ENCODE measurements around the gene SUGCT.

The SUGCT gene

DNA sequence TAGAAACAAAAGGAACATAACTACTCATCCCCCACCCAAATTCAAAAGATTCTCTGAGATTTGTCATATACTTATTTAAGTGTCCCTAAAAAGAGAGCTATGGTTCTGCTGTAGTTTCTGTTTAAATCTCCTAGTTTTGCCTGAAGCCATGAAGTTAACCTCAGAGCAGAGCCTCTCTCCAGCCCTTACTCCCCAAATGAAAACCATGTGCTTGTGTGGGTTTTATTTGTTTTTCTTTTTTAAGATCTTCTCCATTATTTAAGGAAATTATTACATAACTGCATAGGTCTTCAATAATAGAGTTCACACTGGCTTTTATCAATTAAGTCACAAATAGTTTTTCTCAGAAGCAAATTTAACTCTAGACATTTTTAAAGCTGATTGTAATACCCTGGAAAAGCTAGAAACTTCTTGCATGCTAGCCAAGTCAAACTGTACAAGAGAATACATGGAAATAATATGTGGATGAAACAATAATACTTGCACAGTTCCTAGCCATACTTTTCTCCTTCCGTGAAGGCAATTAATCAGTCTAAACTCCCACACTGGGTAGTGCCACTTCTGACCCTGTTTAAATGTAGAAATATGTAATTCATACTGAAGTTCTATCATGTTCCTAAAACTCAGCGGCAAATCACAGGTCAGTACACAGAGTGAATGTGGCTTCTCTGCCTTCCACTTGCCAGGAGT is 579.7 kb downstream of the SUGCT start:
- Histone ChIP-seq H3K36me3 (ENCODE audit: control insufficient read depth, insufficient read depth, low read length) (no peaks in the 10 kb centered on the region), H3K4me1 (ENCODE audit: control insufficient read depth, insufficient read depth, low read length) (peaks cover 5% of the 10 kb centered on the region), H3K9ac (ENCODE audit: low read depth, low read length) (no peak overlapping the region), H3K4me3 (ENCODE audit: low read depth, low read length) (no peak overlapping the region), H3K27me3 (ENCODE audit: control insufficient read depth, insufficient read depth, low read length) (no peaks in the 10 kb centered on the region), H3K9me3 (ENCODE audit: control insufficient read depth, insufficient read depth, low read length) (no peaks in the 10 kb centered on the region)

GRCh38 chr7:40715053-40715430 is 580.2 kb downstream of the SUGCT start:
- H3K4me3 ChIP-seq (ENCODE audit: low read depth, low read length) = no peak overlapping the region
- H3K36me3 ChIP-seq (ENCODE audit: control insufficient read depth, insufficient read depth, low read length) = no peaks in the 10 kb centered on the region
- H3K27me3 ChIP-seq (ENCODE audit: control insufficient read depth, insufficient read depth, low read length) = no peaks in the 10 kb centered on the region
- no peaks in the 10 kb centered on the region for H3K9me3 ChIP-seq (ENCODE audit: control insufficient read depth, insufficient read depth, low read length)
- no peak overlapping the region for H3K9ac ChIP-seq (ENCODE audit: low read depth, low read length)
- H3K4me1 ChIP-seq (ENCODE audit: control insufficient read depth, insufficient read depth, low read length) = peaks cover 5% of the 10 kb centered on the region

DNA sequence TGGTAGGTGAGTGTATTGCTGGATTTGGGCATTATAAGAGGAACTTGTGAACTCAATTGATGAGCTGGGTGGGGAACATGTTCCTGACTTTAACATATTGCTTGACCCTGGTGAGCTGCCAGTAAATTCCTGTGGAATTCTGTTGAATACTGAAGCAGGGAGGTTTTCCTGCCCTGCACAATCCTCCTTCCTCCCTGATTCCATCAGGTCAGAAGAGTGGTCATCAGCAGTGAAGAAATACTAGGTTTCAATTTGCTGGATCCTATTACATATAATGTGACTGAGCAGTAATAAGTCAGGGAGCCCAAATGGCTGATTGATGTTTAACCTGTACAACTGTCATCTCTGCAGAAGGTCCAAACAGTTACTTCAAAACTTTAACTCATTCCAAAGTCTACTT is 581.2 kb downstream of the SUGCT start:
- Histone ChIP-seq H3K4me1 (ENCODE audit: control insufficient read depth, insufficient read depth, low read length) (peaks cover 9% of the 10 kb centered on the region), H3K36me3 (ENCODE audit: control insufficient read depth, insufficient read depth, low read length) (no peaks in the 10 kb centered on the region), H3K4me3 (ENCODE audit: low read depth, low read length) (no peak overlapping the region), H3K9me3 (ENCODE audit: control insufficient read depth, insufficient read depth, low read length) (no peaks in the 10 kb centered on the region), H3K27me3 (ENCODE audit: control insufficient read depth, insufficient read depth, low read length) (no peaks in the 10 kb centered on the region), H3K9ac (ENCODE audit: low read depth, low read length) (no peak overlapping the region)

DNA sequence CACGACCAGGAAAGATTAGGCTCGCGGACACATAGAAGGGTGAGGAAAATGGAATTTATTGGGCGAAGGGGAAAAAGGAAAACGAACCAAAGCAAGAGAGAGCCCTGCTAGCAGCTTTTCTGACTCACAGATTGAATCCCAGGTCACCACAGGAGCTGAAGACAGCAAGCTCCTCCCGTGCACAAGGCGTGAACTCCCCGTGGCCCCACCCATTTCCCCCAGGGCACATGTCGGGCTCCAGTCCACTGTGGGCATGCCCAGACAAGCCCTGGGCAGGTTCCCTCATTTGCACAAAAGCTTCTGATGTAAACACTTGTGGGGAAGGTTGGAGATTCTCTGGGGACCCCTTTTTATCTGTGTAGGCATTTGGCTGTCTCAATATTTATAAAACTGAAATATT is 582.4 kb downstream of the SUGCT start:
- peak overlapping the region; percentile 3 for H3K4me3 ChIP-seq (ENCODE audit: low read depth, low read length)

DNA sequence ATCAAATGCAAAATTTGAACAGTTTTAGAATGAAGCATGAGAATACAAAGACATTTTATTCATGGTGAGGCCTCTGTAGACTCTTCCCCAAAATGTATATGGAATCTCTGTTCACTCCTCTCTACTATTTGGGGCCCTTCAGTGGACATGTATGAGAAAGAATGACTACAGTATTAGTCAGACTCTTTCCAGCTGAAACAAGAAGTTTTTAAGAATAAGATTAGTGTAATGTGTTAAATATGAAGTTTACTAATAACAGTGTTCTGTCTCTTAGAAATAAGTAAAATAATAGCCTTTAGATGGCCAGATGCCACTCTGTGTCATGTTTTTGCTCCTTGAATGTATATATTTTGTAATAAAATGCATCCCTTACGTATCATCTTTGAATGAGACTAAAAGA is 585.6 kb downstream of the SUGCT start:
- Histone ChIP-seq H3K9ac (ENCODE audit: low read depth, low read length) (no peak overlapping the region), H3K27me3 (ENCODE audit: control insufficient read depth, insufficient read depth, low read length) (no peaks in the 10 kb centered on the region), H3K4me3 (ENCODE audit: low read depth, low read length) (no peak overlapping the region), H3K4me1 (ENCODE audit: control insufficient read depth, insufficient read depth, low read length) (peaks cover 10% of the 10 kb centered on the region), H3K9me3 (ENCODE audit: control insufficient read depth, insufficient read depth, low read length) (no peaks in the 10 kb centered on the region), H3K36me3 (ENCODE audit: control insufficient read depth, insufficient read depth, low read length) (no peaks in the 10 kb centered on the region)

More for the DNA sequence above, 582.4 kb downstream of the SUGCT start:
- Histone ChIP-seq H3K4me1 (ENCODE audit: control insufficient read depth, insufficient read depth, low read length) (peaks cover 10% of the 10 kb centered on the region), H3K9ac (ENCODE audit: low read depth, low read length) (peak overlapping the region; percentile 66), H3K9me3 (ENCODE audit: control insufficient read depth, insufficient read depth, low read length) (no peaks in the 10 kb centered on the region), H3K36me3 (ENCODE audit: control insufficient read depth, insufficient read depth, low read length) (no peaks in the 10 kb centered on the region), H3K27me3 (ENCODE audit: control insufficient read depth, insufficient read depth, low read length) (no peaks in the 10 kb centered on the region)

GRCh38 chr7:40721342-40721949 is 586.6 kb downstream of the SUGCT start:
- Histone ChIP-seq H3K4me1 (ENCODE audit: control insufficient read depth, insufficient read depth, low read length) (peaks cover 8% of the 10 kb centered on the region), H3K9ac (ENCODE audit: low read depth, low read length) (no peak overlapping the region), H3K27me3 (ENCODE audit: control insufficient read depth, insufficient read depth, low read length) (no peaks in the 10 kb centered on the region), H3K4me3 (ENCODE audit: low read depth, low read length) (no peak overlapping the region), H3K9me3 (ENCODE audit: control insufficient read depth, insufficient read depth, low read length) (no peaks in the 10 kb centered on the region), H3K36me3 (ENCODE audit: control insufficient read depth, insufficient read depth, low read length) (no peaks in the 10 kb centered on the region)

- H3K9me3 ChIP-seq (ENCODE audit: control insufficient read depth, insufficient read depth, low read length) = no peaks in the 10 kb centered on the region
- no peak overlapping the region for H3K9ac ChIP-seq (ENCODE audit: low read depth, low read length)
- H3K4me3 ChIP-seq (ENCODE audit: low read depth, low read length) = no peak overlapping the region
- no peaks in the 10 kb centered on the region for H3K36me3 ChIP-seq (ENCODE audit: control insufficient read depth, insufficient read depth, low read length)
- peaks cover 9% of the 10 kb centered on the region for H3K4me1 ChIP-seq (ENCODE audit: control insufficient read depth, insufficient read depth, low read length)
- H3K27me3 ChIP-seq (ENCODE audit: control insufficient read depth, insufficient read depth, low read length) = no peaks in the 10 kb centered on the region
These were observed 587.4 kb downstream of the SUGCT start for GRCh38 chr7:40722242-40722641.

- Histone ChIP-seq H3K27me3 (ENCODE audit: control insufficient read depth, insufficient read depth, low read length) (no peaks in the 10 kb centered on the region), H3K9me3 (ENCODE audit: control insufficient read depth, insufficient read depth, low read length) (no peaks in the 10 kb centered on the region), H3K4me1 (ENCODE audit: control insufficient read depth, insufficient read depth, low read length) (peaks cover 9% of the 10 kb centered on the region), H3K9ac (ENCODE audit: low read depth, low read length) (no peak overlapping the region), H3K4me3 (ENCODE audit: low read depth, low read length) (no peak overlapping the region), H3K36me3 (ENCODE audit: control insufficient read depth, insufficient read depth, low read length) (no peaks in the 10 kb centered on the region)
These were observed 589.0 kb downstream of the SUGCT start for GRCh38 chr7:40723829-40724228.

DNA sequence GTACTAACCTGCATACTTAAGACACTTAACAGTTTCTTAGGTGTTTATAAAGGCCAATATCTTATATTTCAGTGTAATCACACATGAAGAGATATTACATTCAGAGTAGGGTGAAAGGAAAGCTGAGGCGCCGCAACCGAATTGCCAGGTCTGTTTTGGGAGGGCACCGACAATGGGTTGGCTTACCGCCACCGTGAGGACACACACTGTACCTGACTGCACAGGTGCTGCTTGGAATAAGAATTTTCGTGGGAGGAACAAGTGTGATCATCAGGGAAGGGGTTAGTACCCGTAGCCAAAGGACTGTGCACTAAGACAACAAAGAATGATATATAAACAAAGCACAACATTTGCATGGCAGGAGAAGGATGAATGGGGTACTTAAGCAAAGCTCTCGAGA is 591.8 kb downstream of the SUGCT start:
- Histone ChIP-seq H3K27me3 (ENCODE audit: control insufficient read depth, insufficient read depth, low read length) (no peaks in the 10 kb centered on the region), H3K9me3 (ENCODE audit: control insufficient read depth, insufficient read depth, low read length) (no peaks in the 10 kb centered on the region), H3K4me3 (ENCODE audit: low read depth, low read length) (no peak overlapping the region)

GRCh38 chr7:40733114-40733513 is 598.3 kb downstream of the SUGCT start:
- no peak overlapping the region for H3K4me3 ChIP-seq (ENCODE audit: low read depth, low read length)
- H3K9ac ChIP-seq (ENCODE audit: low read depth, low read length) = no peak overlapping the region
- no peaks in the 10 kb centered on the region for H3K36me3 ChIP-seq (ENCODE audit: control insufficient read depth, insufficient read depth, low read length)
- no peaks in the 10 kb centered on the region for H3K27me3 ChIP-seq (ENCODE audit: control insufficient read depth, insufficient read depth, low read length)
- H3K4me1 ChIP-seq (ENCODE audit: control insufficient read depth, insufficient read depth, low read length) = no peaks in the 10 kb centered on the region
- no peaks in the 10 kb centered on the region for H3K9me3 ChIP-seq (ENCODE audit: control insufficient read depth, insufficient read depth, low read length)

More for the DNA sequence above, 591.8 kb downstream of the SUGCT start:
- Histone ChIP-seq H3K4me1 (ENCODE audit: control insufficient read depth, insufficient read depth, low read length) (peaks cover 5% of the 10 kb centered on the region), H3K9ac (ENCODE audit: low read depth, low read length) (no peak overlapping the region), H3K36me3 (ENCODE audit: control insufficient read depth, insufficient read depth, low read length) (no peaks in the 10 kb centered on the region)

DNA sequence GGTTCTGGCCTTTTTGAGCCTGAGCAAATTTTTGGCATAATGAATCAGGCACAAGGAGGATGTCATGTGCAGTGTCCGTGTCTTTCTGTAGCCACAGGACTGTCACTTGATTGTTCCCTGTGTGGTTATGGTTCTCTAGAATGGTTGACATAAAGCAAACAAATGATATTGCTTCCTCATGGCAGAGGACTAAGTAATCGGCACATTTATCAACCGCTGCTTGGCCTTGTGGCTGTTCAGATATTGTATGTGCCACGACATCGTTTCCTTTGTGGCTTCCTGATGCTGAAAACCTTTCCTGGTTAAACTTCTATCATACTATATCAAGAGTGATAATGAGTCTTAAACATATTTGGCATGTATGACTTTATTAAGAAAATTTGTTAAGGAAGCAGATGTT is 598.8 kb downstream of the SUGCT start:
- H3K27me3 ChIP-seq (ENCODE audit: control insufficient read depth, insufficient read depth, low read length) = no peaks in the 10 kb centered on the region
- no peak overlapping the region for H3K4me3 ChIP-seq (ENCODE audit: low read depth, low read length)
- no peaks in the 10 kb centered on the region for H3K4me1 ChIP-seq (ENCODE audit: control insufficient read depth, insufficient read depth, low read length)
- no peaks in the 10 kb centered on the region for H3K9me3 ChIP-seq (ENCODE audit: control insufficient read depth, insufficient read depth, low read length)
- H3K9ac ChIP-seq (ENCODE audit: low read depth, low read length) = no peak overlapping the region
- no peaks in the 10 kb centered on the region for H3K36me3 ChIP-seq (ENCODE audit: control insufficient read depth, insufficient read depth, low read length)

- H3K9ac ChIP-seq (ENCODE audit: low read depth, low read length) = no peak overlapping the region
- H3K27me3 ChIP-seq (ENCODE audit: control insufficient read depth, insufficient read depth, low read length) = no peaks in the 10 kb centered on the region
- no peaks in the 10 kb centered on the region for H3K4me1 ChIP-seq (ENCODE audit: control insufficient read depth, insufficient read depth, low read length)
- H3K36me3 ChIP-seq (ENCODE audit: control insufficient read depth, insufficient read depth, low read length) = no peaks in the 10 kb centered on the region
- no peak overlapping the region for H3K4me3 ChIP-seq (ENCODE audit: low read depth, low read length)
- H3K9me3 ChIP-seq (ENCODE audit: control insufficient read depth, insufficient read depth, low read length) = no peaks in the 10 kb centered on the region
These were observed 604.5 kb downstream of the SUGCT start for GRCh38 chr7:40739257-40739656.

Measured in iPS-15b (cell line).